T-helper 1 cell treated with Interleukin-12 subunit alpha and Interleukin-12 subunit beta and Interleukin-4 antibody, amounts not matched to agents 30 ng/mL and 1 ng/mL, for 36 hours (primary cell): ENCODE measurements around the gene SCAMP2. TPM values are rescaled to one million over a fixed set of nuclear protein-coding genes. Genes with fewer than 3 reads are reported as not detected.
"Not testable (repeated sequence)": the region's sequence is repeated elsewhere in the genome, so short reads cannot be mapped to it uniquely, and the experiment has no call there.

Experiments
- intact Hi-C: fragments of 100-400 bp; cut with micrococcal nuclease; formaldehyde crosslinking; loops from one replicate; pipeline ENCODE4 v1.15.1; 2024
- total RNA-seq: library from RNA; stranded (reverse); gene quantifications from 2 replicates; pipeline ENCODE4 v1.2.3, GENCODE V29; 2022

SCAMP2 gene
- total RNA-seq, 1 donor from 2014 or later = 156 TPM

- intact Hi-C loops = no loop called here
Observed at GRCh38 chr15:74891469-74891868, 18.3 kb upstream of the SCAMP2 start.

GRCh38 chr15:74890665-74890960 lies 17.4 kb upstream of the SCAMP2 start:
- intact Hi-C loops = loop anchor here (1.0 kb wide), 3 partner anchors 11 to 255 kb away; partner anchors contain the start of gene FAM219B

GRCh38 chr15:74889883-74890664 lies 16.9 kb upstream of the SCAMP2 start, which contains the start of gene MPI:
Gene MPI (plus strand): TSS chr15:74890042. CDS start chr15:74890074, 32 bp downstream.
- intact Hi-C loops = loop anchor here (1.0 kb wide), 5 partner anchors 11 to 255 kb away; partner anchors contain the start of genes FAM219B, SCAMP2 and ULK3

- intact Hi-C loops = loop anchor here (1.0 kb wide), 2 partner anchors 16 to 46 kb away; partner anchors contain the start of genes SCAMP2 and ULK3
Observed at GRCh38 chr15:74889390-74889882, 16.3 kb upstream of the SCAMP2 start.

- intact Hi-C loops = loop anchor here (1.0 kb wide), 2 partner anchors 15 to 45 kb away; partner anchors contain the start of genes SCAMP2 and ULK3
Observed at GRCh38 chr15:74888716-74889115, 15.6 kb upstream of the SCAMP2 start.

GRCh38 chr15:74887537-74888193 lies 14.5 kb upstream of the SCAMP2 start:
- intact Hi-C loops = not testable (repeated sequence)

- intact Hi-C loops = no loop called here
Observed at GRCh38 chr15:74885461-74885860, 12.3 kb upstream of the SCAMP2 start.

- intact Hi-C loops = no loop called here
Observed at GRCh38 chr15:74884428-74885223, 11.5 kb upstream of the SCAMP2 start.

- intact Hi-C loops = no loop called here
Observed at GRCh38 chr15:74882528-74882927, 9.4 kb upstream of the SCAMP2 start.

GRCh38 chr15:74878273-74878672 lies 5.1 kb upstream of the SCAMP2 start:
- intact Hi-C loops = no loop called here

- intact Hi-C loops = loop anchor here (1.0 to 2.0 kb wide), 12 partner anchors 15 to 751 kb away; partner anchors contain the start of genes COX5A, FAM219B, MAN2C1 and PPCDC
Observed at GRCh38 chr15:74873756-74874424, 725 bp upstream of the SCAMP2 start.

- intact Hi-C loops = loop anchor here (1.0 to 2.0 kb wide), 12 partner anchors 17 to 753 kb away; partner anchors contain the start of genes COX5A, FAM219B, MAN2C1 and PPCDC
Observed at GRCh38 chr15:74872702-74873035, 496 bp downstream of the SCAMP2 start.

- intact Hi-C loops = loop anchor here (1.0 kb wide), 1 partner anchor 25 kb away; no protein-coding TSS in a partner anchor
Observed at GRCh38 chr15:74870436-74871215, 2.5 kb downstream of the SCAMP2 start.

GRCh38 chr15:74869726-74870407 lies 3.3 kb downstream of the SCAMP2 start:
- intact Hi-C loops = loop anchor here (1.0 kb wide), 1 partner anchor 25 kb away; no protein-coding TSS in a partner anchor

GRCh38 chr15:74869372-74869725 lies 3.8 kb downstream of the SCAMP2 start:
- intact Hi-C loops = no loop called here

GRCh38 chr15:74868059-74868458 lies 5.1 kb downstream of the SCAMP2 start:
- intact Hi-C loops = loop anchor here (1.0 kb wide), 1 partner anchor 8 kb away; no protein-coding TSS in a partner anchor

- intact Hi-C loops = loop anchor here (1.0 kb wide), 1 partner anchor 7 kb away; no protein-coding TSS in a partner anchor
Observed at GRCh38 chr15:74867466-74868038, 5.6 kb downstream of the SCAMP2 start.

- intact Hi-C loops = no loop called here
Observed at GRCh38 chr15:74866090-74866489, 7.1 kb downstream of the SCAMP2 start.

- intact Hi-C loops = no loop called here
Observed at GRCh38 chr15:74865316-74865715, 7.8 kb downstream of the SCAMP2 start.
